Ishikawa (cell line): Measurements from ENCODE around the gene MYCBPAP.

Experiments used
- CEBPB ChIP-seq: IDR thresholded peaks from 2 replicates; pipeline ENCODE4 v1.6.1; 2012
- CREB1 ChIP-seq: IDR thresholded peaks from 2 replicates; pipeline ENCODE4 v1.6.1; 2012; ENCODE audit warnings: low read depth
- EGR1 ChIP-seq: IDR thresholded peaks from 2 replicates; pipeline ENCODE4 v1.6.1; 2012
- EP300 ChIP-seq: IDR thresholded peaks from 2 replicates; pipeline ENCODE4 v1.6.1; 2012; ENCODE audit warnings: borderline replicate concordance
- FOXM1 ChIP-seq: IDR thresholded peaks from 2 replicates; pipeline ENCODE4 v1.6.1; 2012; ENCODE audit warnings: low read depth, borderline replicate concordance
- MAX ChIP-seq: IDR thresholded peaks from 2 replicates; pipeline ENCODE4 v1.6.1; 2012
- NFIC ChIP-seq: IDR thresholded peaks from 2 replicates; pipeline ENCODE4 v1.6.1; 2012
- RAD21 ChIP-seq: IDR thresholded peaks from 2 replicates; pipeline ENCODE4 v1.6.1; 2012; ENCODE audit warnings: low read depth
- REST ChIP-seq: IDR thresholded peaks from 2 replicates; pipeline ENCODE4 v1.6.1; 2012; ENCODE audit warnings: low read depth, mild to moderate bottlenecking
- TAF1 ChIP-seq: IDR thresholded peaks from 2 replicates; pipeline ENCODE4 v1.6.1; 2012; ENCODE audit warnings: low read depth, mild to moderate bottlenecking
- TCF12 ChIP-seq: IDR thresholded peaks from 2 replicates; pipeline ENCODE4 v1.6.1; 2012; ENCODE audit warnings: low read depth
- TEAD4 ChIP-seq: IDR thresholded peaks from 2 replicates; pipeline ENCODE4 v1.6.1; 2012
- USF1 ChIP-seq: IDR thresholded peaks from 2 replicates; pipeline ENCODE4 v1.6.1; 2012
- YY1 ChIP-seq: IDR thresholded peaks from 2 replicates; pipeline ENCODE4 v1.6.1; 2012; ENCODE audit warnings: low read depth
- ZBTB7A ChIP-seq: IDR thresholded peaks from 2 replicates; pipeline ENCODE4 v1.6.1; 2012; ENCODE audit warnings: low read depth

The MYCBPAP gene

GRCh38 chr17:50561746-50562141 lies 53.5 kb downstream of the MYCBPAP start:
- no peak for TF ChIP-seq MAX
- no peak for TF ChIP-seq YY1
- no peak for TF ChIP-seq TAF1
- no peak for TF ChIP-seq TEAD4
- no peak for TF ChIP-seq TCF12
- no peak for TF ChIP-seq USF1
- TF ChIP-seq REST, result no peak
- no peak for TF ChIP-seq CEBPB
- no peak for TF ChIP-seq FOXM1
- TF ChIP-seq NFIC, result no peak
- no peak for TF ChIP-seq RAD21
- no peak for TF ChIP-seq ZBTB7A
- no peak for TF ChIP-seq EGR1
- no peak for TF ChIP-seq CREB1

- no peak for TF ChIP-seq USF1
- TF ChIP-seq CEBPB, result no peak
- TF ChIP-seq REST, result no peak
- no peak for TF ChIP-seq RAD21
- no peak for TF ChIP-seq YY1
- no peak for TF ChIP-seq EP300
- TF ChIP-seq MAX, result no peak
- no peak for TF ChIP-seq TEAD4
- no peak for TF ChIP-seq NFIC
- no peak for TF ChIP-seq EGR1
- no peak for TF ChIP-seq ZBTB7A
- TF ChIP-seq FOXM1, result no peak
- no peak for TF ChIP-seq CREB1
- no peak for TF ChIP-seq TCF12
These were observed 54.2 kb downstream of the MYCBPAP start for GRCh38 chr17:50562242-50563091.

- no peak for TF ChIP-seq EGR1
- no peak for TF ChIP-seq RAD21
- no peak for TF ChIP-seq YY1
- TF ChIP-seq TAF1, result no peak
- no peak for TF ChIP-seq TEAD4
- no peak for TF ChIP-seq MAX
- no peak for TF ChIP-seq TCF12
- TF ChIP-seq EP300, result no peak
- no peak for TF ChIP-seq NFIC
- TF ChIP-seq USF1, result no peak
- no peak for TF ChIP-seq ZBTB7A
- no peak for TF ChIP-seq REST
- no peak for TF ChIP-seq FOXM1
- no peak for TF ChIP-seq CREB1
- TF ChIP-seq CEBPB, result no peak
These were observed 54.9 kb downstream of the MYCBPAP start for GRCh38 chr17:50563092-50563511.

- TF ChIP-seq ZBTB7A (no peak), USF1 (no peak), TAF1 (no peak), RAD21 (no peak), REST (no peak), MAX (no peak), EP300 (no peak), TEAD4 (no peak), FOXM1 (no peak), CREB1 (no peak), EGR1 (no peak), TCF12 (no peak)
These were observed 56.7 kb downstream of the MYCBPAP start for GRCh38 chr17:50564916-50565315.
